Liver (tissue), 3 donors: Measurements from ENCODE around the gene RTN1.

Experiments used
- EGR1 ChIP-seq, 2 donors: IDR thresholded peaks; 2 replicates each; pipeline ENCODE4 v1.6.1; 2016 to 2018; ENCODE audit warnings: antibody characterized with exemption in 2 of 2, low read depth in 2 of 2
- RXRA ChIP-seq, 2 donors: IDR thresholded peaks; 2 replicates each; pipeline ENCODE4 v1.6.1; 2017 to 2018; ENCODE audit warnings: antibody characterized with exemption in 2 of 2, mild to moderate bottlenecking in 1 of 2
- SP1 ChIP-seq: IDR thresholded peaks from 2 replicates; pipeline ENCODE4 v1.6.1; 2018; ENCODE audit warnings: antibody characterized with exemption, mild to moderate bottlenecking
- TAF1 ChIP-seq: conservative IDR thresholded peaks from 2 replicates; pipeline ENCODE4 v1.6.1; 2016; ENCODE audit warnings: antibody characterized with exemption, mild to moderate bottlenecking
- TF ChIP-seq, protein P1 (sequence below): fragments of 150-350 bp; IDR thresholded peaks from 2 replicates; pipeline ENCODE4 v1.5.1; 2017; ENCODE audit warnings: improper control_type of control experiment, low read depth, low read length; ENCODE audit not compliant: missing input control
- TF ChIP-seq, protein P2 (sequence below): IDR thresholded peaks from 2 replicates; pipeline ENCODE4 v1.6.1; 2016; ENCODE audit warnings: antibody characterized with exemption
- donor health status: healthy.
- donor health status: healthy.

DNA sequence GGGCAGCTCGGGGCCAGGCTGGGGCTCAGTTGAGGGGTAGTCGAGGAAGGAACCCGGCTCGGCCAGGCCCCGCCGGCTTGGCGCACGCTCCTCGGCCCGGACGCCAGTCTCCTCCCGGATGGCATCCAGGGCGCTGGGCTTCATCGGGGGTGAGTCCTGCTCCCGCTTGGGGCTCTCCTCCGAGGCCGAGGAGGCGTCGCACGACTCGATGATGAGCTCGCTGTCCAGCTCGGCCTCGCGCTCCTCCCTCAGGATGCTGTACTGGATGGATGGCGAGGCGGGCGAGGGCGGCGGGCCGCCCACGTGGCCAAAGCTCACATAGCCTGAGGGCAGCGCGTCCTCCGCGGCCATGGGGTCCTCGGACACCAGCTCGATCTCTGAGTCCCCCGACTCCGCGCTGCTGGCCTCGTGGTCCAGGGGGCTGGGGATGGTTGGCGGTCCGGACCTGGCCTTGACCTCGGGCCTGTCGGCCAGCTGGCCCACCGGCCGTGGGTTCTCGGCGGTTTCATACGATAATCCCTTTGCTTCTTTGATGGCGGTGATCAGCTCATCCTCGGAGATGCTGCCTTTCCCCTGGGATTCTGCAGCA lies 143.4 kb downstream of the RTN1 start:
- TF ChIP-seq, protein P1, sequence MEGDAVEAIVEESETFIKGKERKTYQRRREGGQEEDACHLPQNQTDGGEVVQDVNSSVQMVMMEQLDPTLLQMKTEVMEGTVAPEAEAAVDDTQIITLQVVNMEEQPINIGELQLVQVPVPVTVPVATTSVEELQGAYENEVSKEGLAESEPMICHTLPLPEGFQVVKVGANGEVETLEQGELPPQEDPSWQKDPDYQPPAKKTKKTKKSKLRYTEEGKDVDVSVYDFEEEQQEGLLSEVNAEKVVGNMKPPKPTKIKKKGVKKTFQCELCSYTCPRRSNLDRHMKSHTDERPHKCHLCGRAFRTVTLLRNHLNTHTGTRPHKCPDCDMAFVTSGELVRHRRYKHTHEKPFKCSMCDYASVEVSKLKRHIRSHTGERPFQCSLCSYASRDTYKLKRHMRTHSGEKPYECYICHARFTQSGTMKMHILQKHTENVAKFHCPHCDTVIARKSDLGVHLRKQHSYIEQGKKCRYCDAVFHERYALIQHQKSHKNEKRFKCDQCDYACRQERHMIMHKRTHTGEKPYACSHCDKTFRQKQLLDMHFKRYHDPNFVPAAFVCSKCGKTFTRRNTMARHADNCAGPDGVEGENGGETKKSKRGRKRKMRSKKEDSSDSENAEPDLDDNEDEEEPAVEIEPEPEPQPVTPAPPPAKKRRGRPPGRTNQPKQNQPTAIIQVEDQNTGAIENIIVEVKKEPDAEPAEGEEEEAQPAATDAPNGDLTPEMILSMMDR: no peak
- TF ChIP-seq TAF1 (no peak), EGR1 (IDR thresholded peaks at IDR 0.05; ENCODE audit: low read depth in 2 of 2) (no peak), SP1 (no peak), RXRA (IDR thresholded peaks at IDR 0.05) (no peak)
- TF ChIP-seq, protein P2, sequence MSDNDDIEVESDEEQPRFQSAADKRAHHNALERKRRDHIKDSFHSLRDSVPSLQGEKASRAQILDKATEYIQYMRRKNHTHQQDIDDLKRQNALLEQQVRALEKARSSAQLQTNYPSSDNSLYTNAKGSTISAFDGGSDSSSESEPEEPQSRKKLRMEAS: no peak
